GM21526 (cell line): ENCODE measurements around the gene INPP5A.

Experiments
- ATAC-seq: cut with Tn5 transposase; IDR thresholded peaks from one replicate; pipeline ENCODE4 v1.9.1; 2021; ENCODE audit warnings: moderate library complexity; ENCODE audit not compliant: unreplicated experiment, low FRiP score

INPP5A gene

GRCh38 chr10:132517951-132518521 is 19.6 kb upstream of the INPP5A start:
- ATAC-seq, result no peak

GRCh38 chr10:132518572-132519381 is 18.8 kb upstream of the INPP5A start:
- ATAC-seq, result no peak

GRCh38 chr10:132519382-132520176 is 18.0 kb upstream of the INPP5A start:
- no peak for ATAC-seq

GRCh38 chr10:132520177-132520811 is 17.3 kb upstream of the INPP5A start:
- no peak for ATAC-seq

- ATAC-seq, result no peak
Measured at GRCh38 chr10:132521041-132521465, 16.5 kb upstream of the INPP5A start.

GRCh38 chr10:132521466-132522102 is 16.0 kb upstream of the INPP5A start:
- no peak for ATAC-seq

GRCh38 chr10:132522521-132523411 is 14.8 kb upstream of the INPP5A start:
- ATAC-seq, result no peak

GRCh38 chr10:132523561-132524442 is 13.8 kb upstream of the INPP5A start:
- ATAC-seq, result no peak

- ATAC-seq, result no peak
Measured at GRCh38 chr10:132524443-132525285, 12.9 kb upstream of the INPP5A start.

- ATAC-seq, result no peak
Measured at GRCh38 chr10:132526676-132527075, 10.9 kb upstream of the INPP5A start.

- ATAC-seq, result no peak
Measured at GRCh38 chr10:132527339-132528063, 10.1 kb upstream of the INPP5A start.

- no peak for ATAC-seq
Measured at GRCh38 chr10:132528064-132528691, 9.4 kb upstream of the INPP5A start.

GRCh38 chr10:132532179-132532578 is 5.4 kb upstream of the INPP5A start:
- no peak for ATAC-seq

- no peak for ATAC-seq
Measured at GRCh38 chr10:132532749-132533560, 4.6 kb upstream of the INPP5A start.

GRCh38 chr10:132533571-132534260 is 3.9 kb upstream of the INPP5A start:
- no peak for ATAC-seq
